Aorta (tissue), 5 donors: ENCODE data around the gene TMEM205. TPM values are rescaled to one million over a fixed set of nuclear protein-coding genes. Genes with fewer than 3 reads are reported as not detected.
A peak's percentile ranks its signal among the peaks of the same experiment; 100 is the strongest.
"Not testable (repeated sequence)": the region's sequence is repeated elsewhere in the genome, so short reads cannot be mapped to it uniquely, and the experiment has no call there.

Experiments
- ATAC-seq: fragments of 200-7000 bp; cut with Tn5 transposase; one replicate; pipeline ENCODE4 v1.9.1; 2022; ENCODE audit warnings: moderate library complexity; ENCODE audit not compliant: low FRiP score
- DNase-seq, 2 donors: peaks; one replicate each; pipeline ENCODE4 v3.0.0-alpha.2; 2020
- H3K27ac ChIP-seq, 2 donors: one replicate each; pipeline ENCODE4 v1.5.1; 2013; ENCODE audit warnings: low read length in 2 of 2, mild to moderate bottlenecking in 2 of 2, moderate library complexity in 2 of 2, control low read depth in 1 of 2, inconsistent platforms in 1 of 2, low read depth in 1 of 2
- H3K27me3 ChIP-seq, 2 donors: one replicate each; pipeline ENCODE4 v1.6.1; 2013; ENCODE audit warnings: control low read depth in 1 of 2, low read length in 1 of 2, mild to moderate bottlenecking in 1 of 2, moderate library complexity in 1 of 2; ENCODE audit not compliant: insufficient read depth in 2 of 2, control insufficient read depth in 1 of 2
- H3K36me3 ChIP-seq, 2 donors: one replicate each; pipeline ENCODE4 v1.6.1; 2013; ENCODE audit warnings: control low read depth in 1 of 2, low read length in 1 of 2, mild to moderate bottlenecking in 1 of 2; ENCODE audit not compliant: insufficient read depth in 2 of 2, control insufficient read depth in 1 of 2
- H3K4me1 ChIP-seq, 2 donors: one replicate each; pipeline ENCODE4 v1.6.1; 2013; ENCODE audit warnings: low read length in 2 of 2, control low read depth in 1 of 2, mild to moderate bottlenecking in 1 of 2, moderate library complexity in 1 of 2; ENCODE audit not compliant: insufficient read depth in 2 of 2, control insufficient read depth in 1 of 2
- H3K4me3 ChIP-seq, 2 donors: one replicate each; pipeline ENCODE4 v1.5.1; 2013; ENCODE audit warnings: low read length in 2 of 2, control low read depth in 1 of 2, mild to moderate bottlenecking in 1 of 2
- H3K9me3 ChIP-seq: one replicate; pipeline ENCODE4 v1.6.1; 2013; ENCODE audit warnings: mild to moderate bottlenecking, low read length; ENCODE audit not compliant: control insufficient read depth
- WGBS, 2 donors: extraction: QIAGEN DNeasy Blood & Tissue Kit; methylation state at CpG; one replicate each; pipeline ENCODE4 v1.1.7; 2013; 5-methylcytosine and 5-hydroxymethylcytosine counted together
- intact Hi-C, 2 donors: fragments of 100-400 bp; cut with DNase I; formaldehyde crosslinking; loops; one replicate each; pipeline versions ENCODE4 v1.14.2 to v1.15.0; 2022
- polyA plus RNA-seq, 2 donors: library from polyadenylated mRNA; stranded (reverse); fragments of 200-250 nt; gene quantifications; one replicate each; pipeline ENCODE4 v1.2.3, GENCODE V29; 2013
- total RNA-seq, 2 donors: library from RNA; stranded (reverse); fragmentation: NEBNext Ultra II Directional; extraction: Animal tissue kit (Norgen Biotek cat#: 25700); gene quantifications; one replicate each; pipeline ENCODE4 v1.2.1, GENCODE V29; 2021
- donor health status: healthy with polysubstance abuse.
- donor health status: Bipolar disorder and iron deficiency.
- donor health status: DM: no; HTN: no; CAD: no.
- donor health status: DM: no; HTN: no; CAD: no.
- donor health status: DM: yes; HTN: yes; CAD: no.

The TMEM205 gene
- total and polyA plus RNA-seq, 4 donors, result 25.5 to 119 (median 43.4) TPM

DNA sequence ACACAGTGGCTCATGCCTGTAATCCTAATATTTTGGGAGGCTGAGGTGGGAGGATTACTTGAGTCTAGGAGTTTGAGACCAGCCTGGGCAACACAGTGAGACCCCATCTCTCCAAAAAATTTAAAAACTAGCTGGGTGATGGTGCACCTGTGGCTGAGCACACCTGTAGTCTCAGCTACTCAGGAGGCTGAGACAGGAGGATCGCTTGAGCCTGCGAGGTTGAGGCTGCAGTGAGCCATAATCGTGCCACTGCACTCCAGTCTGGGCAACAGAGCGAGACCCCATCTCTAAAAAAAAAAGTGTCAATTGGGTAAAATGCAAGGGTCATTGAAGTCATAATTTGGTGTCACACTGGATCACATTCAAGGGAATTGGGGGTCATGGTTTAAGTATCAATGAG lies 8.0 kb upstream of the TMEM205 start:
- ATAC-seq, H3K4me3 ChIP-seq, H3K27me3 ChIP-seq, H3K27ac ChIP-seq, intact Hi-C loops, H3K4me1 ChIP-seq, H3K9me3 ChIP-seq, H3K36me3 ChIP-seq, DNase-seq: not testable (repeated sequence)
- 95 to 97% methylated on average over 4 of the region's 4 CpGs for WGBS, 2 donors

GRCh38 chr19:11349171-11349570 lies 3.1 kb upstream of the TMEM205 start:
- ATAC-seq, result no peak
- no peaks in the 10 kb centered on the region for H3K36me3 ChIP-seq
- intact Hi-C loops, result no loop called here

DNA sequence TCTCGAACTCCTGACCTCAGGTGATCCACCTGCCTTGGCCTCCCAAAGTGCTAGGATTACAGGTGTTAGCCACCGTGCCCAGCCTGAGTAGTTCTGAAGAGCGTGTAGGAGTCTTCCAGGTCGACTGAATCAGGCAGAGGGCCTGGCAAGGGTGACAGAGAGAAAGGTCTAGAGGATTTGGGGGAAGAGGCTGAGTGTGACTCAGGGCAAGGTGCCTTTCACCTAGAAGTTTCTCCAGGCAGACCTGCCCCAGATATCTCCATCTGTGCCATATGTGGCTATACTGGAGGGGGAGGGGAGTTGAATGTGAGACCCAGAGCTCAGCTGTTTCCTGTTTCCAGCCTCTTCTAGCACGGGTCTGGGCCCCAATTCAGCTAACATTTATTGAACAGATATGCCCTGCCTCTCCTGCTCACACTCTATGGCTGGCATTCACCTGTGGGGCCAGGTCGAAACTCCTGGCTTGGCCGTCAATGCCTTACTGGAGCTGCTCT lies 1.5 kb upstream of the TMEM205 start:
- ATAC-seq (no peak), DNase-seq (no peak)
- H3K27me3 ChIP-seq, result no peaks in the 10 kb centered on the region
- intact Hi-C loops, result no loop called here
- WGBS, 2 donors, result 73 to 78% methylated on average over 7 of the region's 7 CpGs
- no peak overlapping the region for H3K27ac ChIP-seq
- no peaks in the 10 kb centered on the region for H3K36me3 ChIP-seq
- H3K4me3 ChIP-seq, result no peak overlapping the region
- peaks cover 1% of the 10 kb centered on the region for H3K9me3 ChIP-seq
- no peaks in the 10 kb centered on the region for H3K4me1 ChIP-seq

More at GRCh38 chr19:11349171-11349570, 3.1 kb upstream of the TMEM205 start:
- Histone ChIP-seq H3K27me3 (no peaks in the 10 kb centered on the region), H3K4me1 (no peaks in the 10 kb centered on the region), H3K4me3 (no peak overlapping the region), H3K27ac (no peak overlapping the region), H3K9me3 (peaks cover 1% of the 10 kb centered on the region)
- 90 to 94% methylated on average over 4 of the region's 4 CpGs for WGBS, 2 donors
- no peak for DNase-seq

GRCh38 chr19:11345122-11345803 lies 805 bp downstream of the TMEM205 start:
- no peaks in the 10 kb centered on the region for H3K27me3 ChIP-seq
- peaks cover 1% of the 10 kb centered on the region for H3K9me3 ChIP-seq
- H3K4me1 ChIP-seq, result no peaks in the 10 kb centered on the region
- H3K27ac ChIP-seq, result peak overlapping the region in 1 of 2 donors; percentile 16
- intact Hi-C loops, result no loop called here
- DNase-seq (no peak), ATAC-seq (no peak)
- 20 to 25% methylated on average over 15 of the region's 15 CpGs for WGBS, 2 donors
- peak overlapping the region in 1 of 2 donors; percentile 39 for H3K4me3 ChIP-seq
- H3K36me3 ChIP-seq, result no peaks in the 10 kb centered on the region

DNA sequence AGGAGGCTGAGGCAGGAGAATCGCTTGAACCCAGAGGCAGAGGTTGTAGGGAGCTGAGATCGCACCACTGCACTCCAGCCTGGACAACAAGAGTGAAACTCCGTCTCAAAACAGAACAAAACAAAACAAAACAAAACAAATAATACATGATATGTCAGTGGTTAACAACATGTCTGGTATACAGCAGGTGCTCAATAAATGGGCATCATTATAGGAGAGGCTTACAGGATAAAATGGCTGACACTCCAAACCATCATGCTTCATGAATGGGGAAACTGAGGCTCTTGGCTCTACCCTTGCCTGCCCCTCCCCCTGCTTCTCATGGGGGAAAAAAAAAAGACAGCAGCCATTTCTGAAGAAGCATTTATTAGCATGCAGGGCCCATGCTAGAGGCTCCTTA lies 3.6 kb downstream of the TMEM205 start:
- 86 to 95% methylated on average over 3 of the region's 3 CpGs for WGBS, 2 donors
- Histone ChIP-seq H3K4me1 (no peaks in the 10 kb centered on the region), H3K4me3 (no peak overlapping the region), H3K9me3 (no peaks in the 10 kb centered on the region), H3K36me3 (no peaks in the 10 kb centered on the region), H3K27ac (no peak overlapping the region), H3K27me3 (no peaks in the 10 kb centered on the region)
- DNase-seq (no peak), ATAC-seq (no peak)
- intact Hi-C loops, result no loop called here

GRCh38 chr19:11340099-11340467 lies 6.0 kb downstream of the TMEM205 start:
- H3K27me3 ChIP-seq, ATAC-seq, intact Hi-C loops, DNase-seq, H3K4me1 ChIP-seq, H3K9me3 ChIP-seq, H3K36me3 ChIP-seq, H3K4me3 ChIP-seq: not testable (repeated sequence)
- 77 to 80% methylated on average over 8 of the region's 8 CpGs for WGBS, 2 donors
- H3K27ac ChIP-seq, result peak overlapping the region in 1 of 2 donors; percentile 7

GRCh38 chr19:11339254-11340098 lies 6.6 kb downstream of the TMEM205 start, which contains the start of gene RAB3D:
Gene RAB3D (minus strand): TSS chr19:11339657. CDS start chr19:11337399, 2,258 bp downstream.
- ATAC-seq (peak; percentile 93), DNase-seq (peak; percentile 96 to 97)
- H3K27ac ChIP-seq, result peak within 1 kb of the TSS in 1 of 2 donors; percentile 7

DNA sequence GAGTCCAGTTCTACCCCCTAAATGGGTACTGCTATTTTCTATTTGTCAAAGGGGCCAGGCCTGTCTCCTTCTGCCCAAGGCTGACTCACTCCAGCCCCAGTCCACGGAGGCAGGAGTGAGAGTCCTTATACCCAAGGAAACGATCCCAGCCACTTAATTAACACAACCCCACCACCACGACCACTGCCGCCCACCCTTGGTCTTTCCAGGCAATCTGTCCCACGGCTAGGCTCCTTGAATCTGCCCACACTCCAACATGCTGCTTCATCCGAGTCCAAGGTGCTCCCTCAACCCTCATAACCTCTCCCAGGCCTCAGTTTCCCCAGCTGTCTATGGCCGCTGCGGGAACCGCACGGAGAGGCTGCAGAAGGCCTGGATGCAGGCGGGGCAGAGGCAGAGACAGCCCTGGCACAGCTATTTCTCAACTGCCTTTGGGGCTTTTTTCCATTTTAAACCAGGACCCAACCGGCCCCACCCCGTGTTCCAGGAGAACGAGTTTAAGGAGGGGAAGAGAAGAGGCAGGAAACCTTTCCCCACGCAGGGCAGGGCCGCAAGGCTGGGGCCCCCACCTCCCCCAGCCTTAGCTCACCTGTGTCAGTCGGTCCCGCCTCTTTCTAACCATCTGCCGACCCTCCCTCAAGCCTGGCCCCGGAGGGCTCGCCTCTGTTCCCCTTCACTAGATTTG lies 7.4 kb downstream of the TMEM205 start:
- DNase-seq (no peak), ATAC-seq (peak; percentile 49)
- H3K27me3 ChIP-seq, result no peaks in the 10 kb centered on the region
- no peaks in the 10 kb centered on the region for H3K4me1 ChIP-seq
- no peaks in the 10 kb centered on the region for H3K9me3 ChIP-seq
- peaks cover 0 to 4% of the 10 kb centered on the region in 2 donors for H3K36me3 ChIP-seq
- no peak overlapping the region for H3K27ac ChIP-seq
- H3K4me3 ChIP-seq, result peak overlapping the region; percentile 58 to 72
- 10 to 11% methylated on average over 21 of the region's 21 CpGs for WGBS, 2 donors
- intact Hi-C loops, result loop anchor here in 1 of 2 donors (5.0 kb wide), 2 partner anchors 39 to 41 kb away; partner anchors contain the start of gene TSPAN16

More at GRCh38 chr19:11339254-11340098, 6.6 kb downstream of the TMEM205 start, which contains the start of gene RAB3D:
- peak within 1 kb of the TSS; percentile 58 to 72 for H3K4me3 ChIP-seq
- peaks cover 0 to 4% of the 10 kb centered on the region in 2 donors for H3K36me3 ChIP-seq
- no peaks in the 10 kb centered on the region for H3K4me1 ChIP-seq
- 5 to 6% methylated on average over 46 to 53 of the region's 53 CpGs for WGBS, 2 donors
- H3K9me3 ChIP-seq, result no peaks in the 10 kb centered on the region
- intact Hi-C loops, result loop anchor here in 1 of 2 donors (5.0 kb wide), 2 partner anchors 38 to 42 kb away; partner anchors contain the start of gene TSPAN16
- no peaks in the 10 kb centered on the region for H3K27me3 ChIP-seq
